IMR-90 (cell line): ENCODE data around the gene CCDC71. TPM values are rescaled to one million over a fixed set of nuclear protein-coding genes. Genes with fewer than 3 reads are reported as not detected.

ENCODE experiments used
- ATAC-seq: fragments of 200-7000 bp; cut with Tn5 transposase; 2 replicates; pipeline ENCODE4 v1.9.1; 2020; ENCODE audit warnings: low read depth, mild to moderate bottlenecking, moderate library complexity
- BruUV-seq: library from RNA; stranded (reverse); fragments of 400-500 nt; replicated peaks from 2 replicates; lab custom pipeline; 2021; lab: Mats Ljungman, UMichigan
- CTCF ChIA-PET: fragments of 300-600 bp; formaldehyde crosslinking; extraction: SDS; loops from one replicate; lab custom pipeline; 2021; ENCODE audit warnings: antibody characterized with exemption; lab: Yijun Ruan, JAX
- POLR2A ChIA-PET: fragments of 300-600 bp; sonication (Branson Sonifier 250); formaldehyde crosslinking; loops from one replicate; lab custom pipeline; 2022; ENCODE audit warnings: antibody characterized with exemption; ENCODE audit not compliant: unreplicated experiment; lab: Charles Lee
- DNase-seq: peaks from one replicate; pipeline ENCODE4 v3.0.0; 2013
- H2AFZ ChIP-seq: replicated peaks from 2 replicates; pipeline ENCODE3; 2013; ENCODE audit warnings: low read length, mild to moderate bottlenecking; ENCODE audit not compliant: poor library complexity
- H2AK5ac ChIP-seq: 2 replicates; pipeline ENCODE4 v1.6.1; 2013; ENCODE audit warnings: low read depth, low read length, inconsistent platforms
- H2AK9ac ChIP-seq: replicated peaks from 2 replicates; pipeline ENCODE3; 2013; ENCODE audit warnings: mild to moderate bottlenecking, low read depth, low read length, moderate library complexity; ENCODE audit not compliant: poor library complexity
- H2BK120ac ChIP-seq: 2 replicates; pipeline ENCODE4 v1.6.1; 2013; ENCODE audit warnings: low read depth, low read length, inconsistent platforms
- H2BK15ac ChIP-seq: 3 replicates; pipeline ENCODE4 v1.6.1; 2013; ENCODE audit warnings: low read depth, low read length, inconsistent platforms
- H2BK20ac ChIP-seq: 2 replicates; pipeline ENCODE4 v1.6.1; 2013; ENCODE audit warnings: low read depth, mild to moderate bottlenecking, inconsistent platforms, low read length, moderate library complexity
- H2BK5ac ChIP-seq: 2 replicates; pipeline ENCODE4 v1.6.1; 2013; ENCODE audit warnings: mild to moderate bottlenecking, low read depth, low read length, inconsistent platforms; ENCODE audit not compliant: poor library complexity, severe bottlenecking
- H3K14ac ChIP-seq: replicated peaks from 2 replicates; pipeline ENCODE4 v1.6.1; 2013; ENCODE audit warnings: low read depth, low read length, inconsistent platforms
- H3K18ac ChIP-seq: 2 replicates; pipeline ENCODE4 v1.6.1; 2013; ENCODE audit warnings: low read depth, low read length, control low read depth
- H3K23ac ChIP-seq: 2 replicates; pipeline ENCODE4 v1.6.1; 2013; ENCODE audit warnings: low read depth, low read length, inconsistent platforms
- H3K27ac ChIP-seq: 2 replicates; pipeline ENCODE4 v1.5.1; 2013; ENCODE audit warnings: mild to moderate bottlenecking, control low read depth, low read length; ENCODE audit not compliant: insufficient read depth
- H3K27me3 ChIP-seq: 2 replicates; pipeline ENCODE4 v1.6.1; 2013; ENCODE audit warnings: low read length; ENCODE audit not compliant: control insufficient read depth, insufficient read depth
- H3K36me3 ChIP-seq: 2 replicates; pipeline ENCODE4 v1.6.1; 2013; ENCODE audit warnings: low read length, mixed read lengths; ENCODE audit not compliant: control insufficient read depth, insufficient read depth
- H3K4ac ChIP-seq: 2 replicates; pipeline ENCODE4 v1.6.1; 2013; ENCODE audit warnings: low read depth, low read length, inconsistent platforms
- H3K4me1 ChIP-seq: 2 replicates; pipeline ENCODE4 v1.6.1; 2013; ENCODE audit warnings: low read length, mixed read lengths; ENCODE audit not compliant: control insufficient read depth, insufficient read depth
- H3K4me2 ChIP-seq: 2 replicates; pipeline ENCODE4 v1.6.1; 2013; ENCODE audit warnings: low read depth, mild to moderate bottlenecking, control low read depth, low read length, moderate library complexity
- H3K4me3 ChIP-seq: 2 replicates; pipeline ENCODE4 v1.5.1; 2013; ENCODE audit warnings: low read depth, mild to moderate bottlenecking, control low read depth, low read length, moderate library complexity; ENCODE audit not compliant: insufficient read depth
- H3K56ac ChIP-seq: 2 replicates; pipeline ENCODE4 v1.6.1; 2013; ENCODE audit warnings: low read length, inconsistent platforms; ENCODE audit not compliant: insufficient read depth; ENCODE audit errors: extremely low read depth
- H3K79me1 ChIP-seq, 2 experiments: 2 replicates each; pipeline ENCODE4 v1.6.1; 2013; ENCODE audit warnings: low read length in 2 of 2, inconsistent platforms in 1 of 2, low read depth in 1 of 2
- H3K9ac ChIP-seq: 2 replicates; pipeline ENCODE4 v1.6.1; 2013; ENCODE audit warnings: low read depth, low read length, control low read depth
- H3K9me1 ChIP-seq: 2 replicates; pipeline ENCODE4 v1.6.1; 2013; ENCODE audit warnings: low read length, inconsistent platforms; ENCODE audit not compliant: insufficient read depth
- H3K9me3 ChIP-seq: 2 replicates; pipeline ENCODE4 v1.6.1; 2013; ENCODE audit warnings: low read length; ENCODE audit not compliant: control insufficient read depth, insufficient read depth
- H4K20me1 ChIP-seq: 2 replicates; pipeline ENCODE4 v1.6.1; 2013; ENCODE audit warnings: low read length, inconsistent platforms; ENCODE audit not compliant: insufficient read depth
- H4K5ac ChIP-seq: 2 replicates; pipeline ENCODE4 v1.6.1; 2013; ENCODE audit warnings: mild to moderate bottlenecking, low read depth, low read length, control low read depth
- H4K8ac ChIP-seq, 2 experiments: 2 replicates each; pipeline ENCODE4 v1.6.1; 2013; ENCODE audit warnings: low read depth in 2 of 2, low read length in 2 of 2, control low read depth in 1 of 2, inconsistent platforms in 1 of 2
- H4K91ac ChIP-seq: 2 replicates; pipeline ENCODE4 v1.6.1; 2013; ENCODE audit warnings: low read depth, low read length, inconsistent platforms; ENCODE audit not compliant: insufficient read depth
- CHD1 ChIP-seq: IDR thresholded peaks from 2 replicates; pipeline ENCODE4 v1.6.1; 2012; ENCODE audit warnings: low read depth, low read length, improper control_type of control experiment
- RFX5 ChIP-seq: IDR thresholded peaks from 2 replicates; pipeline ENCODE4 v1.8.0; 2012; ENCODE audit warnings: low read depth, mild to moderate bottlenecking, low read length, moderate library complexity
- dilution Hi-C: fragments of 300-500 bp; cut with HindIII; formaldehyde crosslinking; loops from one replicate; pipeline ENCODE4 v1.14.3; 2018; ENCODE audit warnings: low sequenced_read_pairs; ENCODE audit not compliant: unreplicated experiment
- in situ Hi-C: fragments of 300-500 bp; cut with MboI; formaldehyde crosslinking; loops from 3 replicates; pipeline ENCODE4 v1.14.3; 2019; ENCODE audit warnings: low sequenced_read_pairs, inconsistent platforms, mixed read lengths
- intact Hi-C: fragments of 100-400 bp; cut with micrococcal nuclease; formaldehyde crosslinking; loops from 2 replicates; pipeline ENCODE4 v1.10.0; 2022
- polyA plus RNA-seq, 3 experiments: library from polyadenylated mRNA; depleted of rRNA; stranded (reverse); fragments of >200 nt; gene quantifications; 2 replicates each; pipeline ENCODE4 v1.2.3, GENCODE V29; 2012; ENCODE audit warnings: low replicate concordance in 1 of 3
- total RNA-seq: library from RNA; depleted of rRNA; stranded (reverse); fragments of >200 nt; gene quantifications from 2 replicates; pipeline ENCODE4 v1.2.3, GENCODE V29; 2012

CCDC71 gene
- total and polyA plus RNA-seq, 2 of the 4 experiments (the other 2 are of a cell fraction), result 29.4 to 35.9 TPM

DNA sequence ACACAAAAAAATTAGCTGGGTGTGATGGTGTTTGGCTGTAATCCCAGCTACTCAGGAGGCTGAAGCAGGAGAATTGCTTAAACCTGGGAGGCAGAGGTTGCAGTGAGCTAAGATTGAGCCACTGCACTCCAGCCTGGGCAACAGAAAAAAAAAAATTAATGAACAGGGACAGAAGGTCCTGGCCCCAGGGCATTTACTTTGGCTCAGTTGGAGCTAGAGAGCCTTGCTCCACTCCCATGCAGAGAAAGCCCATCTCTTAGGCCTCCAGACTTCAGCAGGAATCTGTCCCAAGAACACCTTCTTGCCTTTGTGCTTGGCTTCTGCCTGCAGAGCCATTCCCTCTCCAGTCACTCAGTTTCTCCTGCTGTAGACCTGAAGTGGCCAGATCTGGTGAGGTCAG is 14.0 kb upstream of the CCDC71 start:
- no TSS peak for BruUV-seq
- Histone ChIP-seq H4K20me1 (no peaks in the 10 kb centered on the region), H3K27me3 (no peaks in the 10 kb centered on the region), H3K4ac (no peak overlapping the region), H3K79me1 (0 out of 4 replicates have a peak, but pooled peaks cover 0 to 4% of the 10 kb centered on the region in 2 experiments), H3K9me3 (no peaks in the 10 kb centered on the region), H3K9ac (no peak overlapping the region), H3K36me3 (peaks cover 12% of the 10 kb centered on the region; the same call in 1 of the 2 replicates), H2AK9ac (no peak overlapping the region), H4K5ac (no peak overlapping the region), H3K4me1 (no peaks in the 10 kb centered on the region), H3K23ac (no peak overlapping the region), H2BK20ac (no peak overlapping the region), H3K4me3 (no peak overlapping the region), H3K4me2 (no peak overlapping the region), H2AFZ (no peak overlapping the region), H2BK5ac (no peak overlapping the region), H4K91ac (no peak overlapping the region), H2BK15ac (no peak overlapping the region), H3K56ac (no peak overlapping the region), H2BK120ac (no peak overlapping the region), H3K27ac (no peak overlapping the region), H3K14ac (no peak overlapping the region), H3K18ac (no peak overlapping the region), H4K8ac (no peak overlapping the region), H3K9me1 (no peaks in the 10 kb centered on the region), H2AK5ac (no peak overlapping the region)
- POLR2A ChIA-PET, result interaction anchor here (0.6 kb wide), 1 partner anchor 264 kb away, joined by 5 read pairs; no protein-coding TSS in a partner anchor
- intact Hi-C loops, result no loop called here
- DNase-seq (no peak), ATAC-seq (no peak)
- dilution Hi-C loops, result no loop called here
- no peak for TF ChIP-seq RFX5
- TF ChIP-seq CHD1, result no peak
- CTCF ChIA-PET, result interaction anchor here (2.2 kb wide), 1 partner anchor 9 kb away, joined by 6 read pairs; the partner anchor contains the start of gene KLHDC8B
- in situ Hi-C loops, result no loop called here
